ENCODE measurements around the gene GPC5. TPM values are rescaled to one million over a fixed set of nuclear protein-coding genes. Genes with fewer than 3 reads are reported as not detected.

Gene GPC5
- total and polyA plus RNA-seq, 2 of the 8 experiments (the other 6 are each of a cell fraction or from before 2014, with no cell fraction given), result 0.20 to 0.39 TPM

DNA sequence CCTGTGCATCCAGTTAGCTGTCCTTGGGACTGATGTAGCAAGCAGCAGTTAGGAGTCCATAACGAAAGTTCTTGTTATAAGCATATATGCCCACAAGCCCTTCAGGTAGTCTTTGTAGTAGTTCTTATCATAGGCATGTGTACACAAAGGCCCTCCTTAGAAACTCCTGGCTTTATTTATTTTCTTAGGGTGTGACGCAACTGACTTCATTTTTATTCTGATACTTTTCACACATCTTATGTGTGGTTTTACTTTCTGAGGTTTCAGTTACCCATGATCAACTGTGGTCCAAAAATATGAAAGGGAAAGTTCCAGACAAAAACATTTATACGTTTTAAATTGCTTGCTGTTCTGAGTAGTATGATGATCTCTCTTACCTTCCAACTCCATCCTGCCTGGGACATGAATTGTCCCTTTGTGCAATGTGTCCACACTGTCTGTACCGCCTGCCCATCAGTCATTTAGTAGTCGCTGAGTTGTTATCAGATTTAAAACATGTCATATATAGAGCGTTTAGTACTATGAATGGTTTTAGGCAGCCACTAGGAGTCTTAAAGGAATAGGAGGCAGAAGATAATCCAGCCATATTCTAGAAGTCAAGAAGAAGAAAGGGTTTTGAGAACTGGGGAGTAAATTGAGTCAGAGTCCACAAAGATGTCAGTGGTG, 19.4 kb downstream of the GPC5 start:
- Histone ChIP-seq H3K9me3 (ENCODE audit: insufficient read depth in 2 of 2, low read depth in 1 of 2, low read length in 1 of 2) (no peaks in the 10 kb centered on the region), H3K4me3 (ENCODE audit: extremely low read depth in 1 of 4, insufficient read depth in 2 of 4, low read depth in 3 of 4, low read length in 4 of 4) (no peak overlapping the region), H2AK5ac (ENCODE audit: low read depth, low read length) (no peak overlapping the region), H4K8ac (ENCODE audit: extremely low read depth, insufficient read depth, low read length) (no peak overlapping the region), H4K20me1 (replicated peaks in 1 of 2; ENCODE audit: control insufficient read depth in 1 of 2, insufficient read depth in 2 of 2, low read length in 2 of 2) (no peaks in the 10 kb centered on the region), H3K79me2 (ENCODE audit: control insufficient read depth in 1 of 2, insufficient read depth in 2 of 2, low read length in 2 of 2) (no peaks in the 10 kb centered on the region), H3K4me2 (ENCODE audit: insufficient read depth in 1 of 2, low read depth in 2 of 2, low read length in 2 of 2) (no peak overlapping the region), H2AFZ (ENCODE audit: low read length) (no peak overlapping the region), H2BK12ac (ENCODE audit: low read depth, low read length) (no peak overlapping the region), H3K27me3 (replicated peaks in 1 of 4; ENCODE audit: control insufficient read depth in 3 of 4, extremely low read depth in 1 of 4, insufficient read depth in 3 of 4, low read length in 3 of 4) (no peaks in the 10 kb centered on the region), H4K91ac (replicated peaks; ENCODE audit: insufficient read length, low read length) (no peak overlapping the region), H3K4me1 (replicated peaks in 1 of 4; ENCODE audit: control insufficient read depth in 3 of 4, insufficient read depth in 4 of 4, low read length in 3 of 4) (no peaks in the 10 kb centered on the region), H3K36me3 (ENCODE audit: control insufficient read depth in 2 of 4, insufficient read depth in 4 of 4, low read length in 3 of 4) (no peaks in the 10 kb centered on the region), H2BK20ac (ENCODE audit: low read length) (no peak overlapping the region), H3K18ac (ENCODE audit: extremely low read depth, low read length) (no peak overlapping the region), H3K23ac (ENCODE audit: insufficient read length) (no peak overlapping the region), H3K23me2 (ENCODE audit: low read depth, low read length) (no peaks in the 10 kb centered on the region), H2BK5ac (ENCODE audit: low read depth, low read length) (no peak overlapping the region), H4K5ac (ENCODE audit: insufficient read length, low read depth, low read length) (no peak overlapping the region), H3K14ac (ENCODE audit: insufficient read length) (no peak overlapping the region), H3K56ac (replicated peaks; ENCODE audit: insufficient read length, low read depth, low read length) (no peak overlapping the region), H3K4ac (replicated peaks; ENCODE audit: insufficient read length, low read depth, low read length) (no peak overlapping the region), H3K9ac (replicated peaks in 1 of 4; ENCODE audit: extremely low read depth in 1 of 4, low read depth in 3 of 4, low read length in 3 of 4) (no peak overlapping the region), H2BK15ac (ENCODE audit: low read length) (no peak overlapping the region), H2BK120ac (replicated peaks; ENCODE audit: low read depth, low read length) (no peak overlapping the region), H3K27ac (ENCODE audit: low read depth, low read length) (no peak overlapping the region), H3K79me1 (ENCODE audit: low read depth, low read length) (no peaks in the 10 kb centered on the region)
- DNase-seq (ENCODE audit: low read depth in 1 of 2, low spot score in 2 of 2), result no peak
- FAIRE-seq, result no peak
- WGBS, 2 experiments (ENCODE audit: extremely low coverage in 1 of 2, insufficient coverage in 1 of 2, insufficient read length in 1 of 2, insufficient replicate concordance in 2 of 2, low coverage in 1 of 2, low lambda C conversion rate in 2 of 2, missing lambda C conversion rate in 1 of 2), result 85% methylated on average over 6 of the region's 6 CpGs; no CpG with 5 or more reads in 1 of the 2 experiments
- ChIA-PET CTCF (ENCODE audit: partially characterized antibody) (interaction anchor here (0.9 to 1.0 kb wide), 2 partner anchors 12 to 361 kb away, joined by 3 read pairs; no protein-coding TSS in a partner anchor), POLR2A (ENCODE audit: partially characterized antibody) (no interaction called here)
- TF ChIP-seq SP2 (IDR thresholded peaks at IDR 0.05; ENCODE audit: low read length) (no peak), POU5F1 (IDR thresholded peaks at IDR 0.05; ENCODE audit: low read depth, low read length) (no peak), EZH2 (IDR thresholded peaks at IDR 0.05; ENCODE audit: low read depth, low read length, severe bottlenecking) (no peak)

Measured in H1 (cell line).